ENCODE measurements around the gene SRMS. TPM values are rescaled to one million over a fixed set of nuclear protein-coding genes. Genes with fewer than 3 reads are reported as not detected.

SRMS gene
- total RNA-seq, 2 experiments from 2014 or later, result 0.42 TPM; not detected in 1

DNA sequence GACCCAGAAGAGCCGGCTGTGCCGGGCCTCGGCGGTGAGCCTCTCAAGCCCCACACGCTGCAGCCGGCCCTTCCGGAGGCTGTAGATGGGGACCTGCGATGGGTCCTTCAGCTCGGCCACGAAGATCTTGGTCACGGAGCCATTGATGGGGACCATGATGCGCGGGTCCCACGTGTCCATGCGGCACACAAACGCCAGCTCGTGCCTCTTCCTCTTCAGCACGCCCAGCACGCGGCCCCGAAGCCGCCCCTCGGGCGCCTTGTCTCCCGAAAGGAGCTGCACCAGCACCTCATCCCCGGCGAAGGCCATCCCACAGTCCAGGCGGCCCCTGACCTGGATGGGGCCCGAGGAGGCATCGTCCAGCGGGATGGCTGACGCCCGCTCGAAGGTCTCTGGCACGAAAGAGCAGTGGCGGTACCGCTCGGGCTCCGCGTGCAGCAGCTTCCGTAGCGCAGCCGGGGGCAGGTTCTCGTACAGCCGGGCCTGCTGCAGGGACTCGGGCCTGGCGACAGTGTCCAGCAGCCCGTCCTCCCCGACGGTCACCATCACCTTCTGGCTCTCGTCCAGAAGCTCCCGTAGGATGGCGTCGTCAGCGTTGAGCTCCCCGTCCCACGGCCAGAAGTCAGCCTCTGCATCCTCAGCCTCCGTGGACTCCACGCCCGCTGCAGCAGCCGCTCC is 17.6 kb upstream of the SRMS start:
- H3K4me3 ChIP-seq (ENCODE audit: low read depth, low read length, poor library complexity, severe bottlenecking), result no peak overlapping the region
- POLR2A ChIA-PET, result no interaction called here
- H2AFZ ChIP-seq (ENCODE audit: low read length), result no peak overlapping the region
- H3K9me3 ChIP-seq (ENCODE audit: low read length), result no peaks in the 10 kb centered on the region
- intact Hi-C loops (cut with micrococcal nuclease; ENCODE audit: unreplicated experiment), result no loop called here
- H3K4me1 ChIP-seq (ENCODE audit: insufficient read depth, low read length, poor library complexity, severe bottlenecking), result peaks cover 12% of the 10 kb centered on the region
- TF ChIP-seq EZH2phosphoT487 (IDR thresholded peaks at IDR 0.05; ENCODE audit: borderline replicate concordance, low read depth, low read length), result no peak
- TF ChIP-seq, protein P1, sequence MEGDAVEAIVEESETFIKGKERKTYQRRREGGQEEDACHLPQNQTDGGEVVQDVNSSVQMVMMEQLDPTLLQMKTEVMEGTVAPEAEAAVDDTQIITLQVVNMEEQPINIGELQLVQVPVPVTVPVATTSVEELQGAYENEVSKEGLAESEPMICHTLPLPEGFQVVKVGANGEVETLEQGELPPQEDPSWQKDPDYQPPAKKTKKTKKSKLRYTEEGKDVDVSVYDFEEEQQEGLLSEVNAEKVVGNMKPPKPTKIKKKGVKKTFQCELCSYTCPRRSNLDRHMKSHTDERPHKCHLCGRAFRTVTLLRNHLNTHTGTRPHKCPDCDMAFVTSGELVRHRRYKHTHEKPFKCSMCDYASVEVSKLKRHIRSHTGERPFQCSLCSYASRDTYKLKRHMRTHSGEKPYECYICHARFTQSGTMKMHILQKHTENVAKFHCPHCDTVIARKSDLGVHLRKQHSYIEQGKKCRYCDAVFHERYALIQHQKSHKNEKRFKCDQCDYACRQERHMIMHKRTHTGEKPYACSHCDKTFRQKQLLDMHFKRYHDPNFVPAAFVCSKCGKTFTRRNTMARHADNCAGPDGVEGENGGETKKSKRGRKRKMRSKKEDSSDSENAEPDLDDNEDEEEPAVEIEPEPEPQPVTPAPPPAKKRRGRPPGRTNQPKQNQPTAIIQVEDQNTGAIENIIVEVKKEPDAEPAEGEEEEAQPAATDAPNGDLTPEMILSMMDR (conservative IDR thresholded peaks at IDR 0.05; ENCODE audit: low read length), result no peak
- CTCF ChIA-PET (ENCODE audit: unreplicated experiment), result interaction anchor here (0.5 kb wide), 1 partner anchor 12 kb away, joined by 3 read pairs; no protein-coding TSS in a partner anchor
- no peaks in the 10 kb centered on the region for H3K79me2 ChIP-seq (ENCODE audit: insufficient read depth, low read depth, low read length)
- H3K9me2 ChIP-seq (ENCODE audit: insufficient read depth, low read length), result no peaks in the 10 kb centered on the region
- no peak overlapping the region for H3K27ac ChIP-seq (ENCODE audit: low read depth, low read length, poor library complexity, severe bottlenecking)
- H3K36me3 ChIP-seq (ENCODE audit: insufficient read depth, low read length), result no peaks in the 10 kb centered on the region
- no TSS peak for BruUV-seq (replicated peaks)
- no peak for DNase-seq (ENCODE audit: low spot score)
- H3K4me2 ChIP-seq (ENCODE audit: low read length), result no peak overlapping the region
- no peaks in the 10 kb centered on the region for H4K20me1 ChIP-seq (ENCODE audit: insufficient read depth, low read length)

DNA sequence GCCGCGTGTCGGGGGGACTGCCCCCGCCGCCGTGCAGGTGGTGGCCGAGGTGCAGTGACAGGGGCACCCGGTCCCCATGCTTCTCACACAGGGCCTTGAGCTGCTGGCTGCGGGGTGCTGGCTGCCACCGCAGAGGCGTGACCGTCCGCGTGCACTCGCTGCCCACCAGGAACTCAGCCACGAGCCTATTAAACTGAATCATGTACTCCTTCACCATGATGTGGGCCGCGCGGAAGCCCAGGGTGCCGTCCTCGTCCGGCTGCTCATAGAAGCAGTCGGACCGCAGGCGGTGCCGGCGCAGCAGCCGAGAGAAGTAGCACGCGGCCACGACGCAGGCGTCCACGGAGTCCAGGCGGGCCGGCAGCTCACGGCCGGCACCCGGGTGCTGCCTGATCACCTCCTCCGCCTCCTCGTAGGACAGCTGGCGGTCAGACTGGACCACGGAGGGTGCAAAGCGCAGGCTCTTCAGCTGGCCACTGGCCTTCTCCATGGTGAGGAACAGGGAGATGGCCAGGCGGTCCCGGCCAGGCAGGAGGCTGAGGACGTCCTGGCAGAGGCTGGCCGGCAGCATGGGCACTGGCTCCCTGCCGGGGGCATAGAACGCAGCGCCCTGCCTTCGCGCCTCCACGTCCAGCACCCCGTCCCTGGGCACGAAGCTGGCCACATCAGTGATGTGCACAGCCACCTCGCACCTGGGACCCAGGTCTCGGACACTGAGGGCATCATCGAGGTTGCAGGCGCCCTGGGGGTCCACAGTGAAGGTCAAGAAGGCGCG is 16.7 kb upstream of the SRMS start:
- Histone ChIP-seq H4K20me1 (ENCODE audit: insufficient read depth, low read length) (no peaks in the 10 kb centered on the region), H3K4me3 (ENCODE audit: low read depth, low read length, poor library complexity, severe bottlenecking) (no peak overlapping the region), H3K79me2 (ENCODE audit: insufficient read depth, low read depth, low read length) (no peaks in the 10 kb centered on the region), H3K27ac (ENCODE audit: low read depth, low read length, poor library complexity, severe bottlenecking) (no peak overlapping the region), H3K4me1 (ENCODE audit: insufficient read depth, low read length, poor library complexity, severe bottlenecking) (peaks cover 12% of the 10 kb centered on the region), H3K9me3 (ENCODE audit: low read length) (no peaks in the 10 kb centered on the region), H3K4me2 (ENCODE audit: low read length) (no peak overlapping the region), H3K9me2 (ENCODE audit: insufficient read depth, low read length) (no peaks in the 10 kb centered on the region), H2AFZ (ENCODE audit: low read length) (no peak overlapping the region), H3K36me3 (ENCODE audit: insufficient read depth, low read length) (no peaks in the 10 kb centered on the region)
- intact Hi-C loops (cut with micrococcal nuclease; ENCODE audit: unreplicated experiment), result no loop called here
- no peak for DNase-seq (ENCODE audit: low spot score)
- CTCF ChIA-PET (ENCODE audit: unreplicated experiment), result no interaction called here
- TF ChIP-seq, protein P1 (conservative IDR thresholded peaks at IDR 0.05; ENCODE audit: low read length), result no peak
- no peak for TF ChIP-seq EZH2phosphoT487 (IDR thresholded peaks at IDR 0.05; ENCODE audit: borderline replicate concordance, low read depth, low read length)
- BruUV-seq (replicated peaks), result no TSS peak
- POLR2A ChIA-PET, result no interaction called here

Data from OCI-LY7 (cell line).